ENCODE data around the gene RTN1.

Gene RTN1

DNA sequence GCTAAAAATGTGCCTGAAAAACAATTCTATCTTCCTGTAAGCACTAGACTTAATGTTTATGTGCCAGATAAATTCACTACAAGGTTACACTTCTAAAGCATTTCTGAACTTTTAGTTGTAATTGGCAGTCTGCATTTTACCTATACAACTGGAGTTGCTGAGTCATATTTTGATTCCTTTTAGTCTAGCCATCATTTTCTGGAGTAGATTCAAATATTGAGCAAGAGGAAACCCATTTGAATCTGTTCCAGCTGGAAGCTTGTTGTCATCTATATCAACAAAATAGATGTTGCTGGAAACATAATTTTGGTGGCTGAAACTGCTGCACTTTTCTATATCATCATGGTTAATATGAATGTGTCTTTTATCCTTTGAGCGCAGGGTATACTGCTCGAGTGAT lies 171.8 kb downstream of the RTN1 start:
- Histone ChIP-seq H3K4me3 (ENCODE audit: low read depth, low read length) (no peak overlapping the region), H3K9me3 (ENCODE audit: control insufficient read depth, insufficient read depth, low read length) (no peaks in the 10 kb centered on the region), H3K27ac (ENCODE audit: low read depth, low read length) (no peak overlapping the region), H3K36me3 (ENCODE audit: control insufficient read depth, insufficient read depth, low read length) (no peaks in the 10 kb centered on the region), H3K9ac (ENCODE audit: low read depth, low read length) (no peak overlapping the region), H3K4me1 (ENCODE audit: control insufficient read depth, insufficient read depth, low read length) (no peaks in the 10 kb centered on the region), H3K27me3 (ENCODE audit: control insufficient read depth, insufficient read depth, low read length) (no peaks in the 10 kb centered on the region)

DNA sequence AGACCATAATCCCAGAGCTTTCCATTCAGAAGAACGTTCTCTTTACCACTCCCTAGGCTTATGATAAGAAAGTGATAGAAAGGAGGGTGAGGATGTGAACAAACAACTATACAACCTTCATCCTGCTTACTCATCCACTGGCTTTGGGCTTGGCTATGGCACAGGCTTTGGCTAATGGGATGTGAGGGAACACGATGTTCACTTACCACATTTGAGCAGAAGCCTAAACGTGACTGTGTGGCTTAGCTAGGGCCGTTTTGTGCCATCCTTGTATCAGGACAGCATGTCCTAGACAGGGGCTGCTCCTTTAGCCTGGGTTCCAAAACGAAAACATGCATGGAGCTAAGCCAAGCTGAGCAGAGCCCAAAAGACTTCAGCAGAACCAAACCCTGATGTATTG lies 175.4 kb downstream of the RTN1 start:
- Histone ChIP-seq H3K9ac (ENCODE audit: low read depth, low read length) (no peak overlapping the region), H3K27ac (ENCODE audit: low read depth, low read length) (no peak overlapping the region), H3K27me3 (ENCODE audit: control insufficient read depth, insufficient read depth, low read length) (no peaks in the 10 kb centered on the region), H3K36me3 (ENCODE audit: control insufficient read depth, insufficient read depth, low read length) (no peaks in the 10 kb centered on the region), H3K9me3 (ENCODE audit: control insufficient read depth, insufficient read depth, low read length) (no peaks in the 10 kb centered on the region), H3K4me1 (ENCODE audit: control insufficient read depth, insufficient read depth, low read length) (no peaks in the 10 kb centered on the region), H3K4me3 (ENCODE audit: low read depth, low read length) (no peak overlapping the region)

DNA sequence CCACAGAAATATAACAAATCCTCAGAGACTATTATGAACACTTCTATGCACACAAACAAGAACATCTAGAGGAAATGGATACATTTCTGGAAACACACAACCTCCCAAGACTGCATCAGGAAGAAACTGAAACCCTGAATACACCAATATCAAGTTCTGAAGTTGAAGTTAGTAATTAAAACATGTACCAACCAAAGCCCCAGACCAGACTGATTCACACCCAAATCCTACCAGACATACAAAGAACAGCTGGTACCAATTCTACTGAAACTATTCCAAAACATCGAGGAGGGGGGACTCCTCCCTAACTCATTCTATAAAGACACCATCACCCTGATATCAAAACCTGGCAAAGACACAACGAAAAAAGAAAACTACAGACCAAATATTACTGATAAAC lies 179.3 kb downstream of the RTN1 start:
- H3K9me3 ChIP-seq (ENCODE audit: control insufficient read depth, insufficient read depth, low read length), result no peaks in the 10 kb centered on the region
- no peak overlapping the region for H3K4me3 ChIP-seq (ENCODE audit: low read depth, low read length)
- H3K27ac ChIP-seq (ENCODE audit: low read depth, low read length), result no peak overlapping the region
- no peaks in the 10 kb centered on the region for H3K4me1 ChIP-seq (ENCODE audit: control insufficient read depth, insufficient read depth, low read length)
- no peak overlapping the region for H3K9ac ChIP-seq (ENCODE audit: low read depth, low read length)
- no peaks in the 10 kb centered on the region for H3K36me3 ChIP-seq (ENCODE audit: control insufficient read depth, insufficient read depth, low read length)
- H3K27me3 ChIP-seq (ENCODE audit: control insufficient read depth, insufficient read depth, low read length), result no peaks in the 10 kb centered on the region

DNA sequence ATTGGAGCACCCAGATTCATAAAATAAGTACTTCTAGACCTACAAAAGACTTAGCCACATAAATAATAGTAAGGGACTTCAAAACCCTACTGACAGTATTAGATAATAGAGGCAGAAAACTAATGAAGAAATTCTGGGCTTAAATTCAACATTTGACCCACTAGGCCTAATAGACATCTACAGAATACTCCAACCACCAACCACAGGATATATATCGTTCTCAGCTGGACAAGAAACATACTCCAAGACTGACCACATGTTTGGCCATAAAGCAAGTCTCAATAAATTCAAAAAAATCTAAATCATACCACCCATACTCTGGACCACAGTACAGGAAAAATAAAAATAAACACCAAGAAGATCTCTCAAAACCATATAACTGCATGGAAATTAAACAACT lies 180.2 kb downstream of the RTN1 start:
- Histone ChIP-seq H3K36me3 (ENCODE audit: control insufficient read depth, insufficient read depth, low read length) (no peaks in the 10 kb centered on the region), H3K27me3 (ENCODE audit: control insufficient read depth, insufficient read depth, low read length) (no peaks in the 10 kb centered on the region), H3K27ac (ENCODE audit: low read depth, low read length) (no peak overlapping the region), H3K4me3 (ENCODE audit: low read depth, low read length) (no peak overlapping the region), H3K4me1 (ENCODE audit: control insufficient read depth, insufficient read depth, low read length) (no peaks in the 10 kb centered on the region), H3K9me3 (ENCODE audit: control insufficient read depth, insufficient read depth, low read length) (no peaks in the 10 kb centered on the region), H3K9ac (ENCODE audit: low read depth, low read length) (no peak overlapping the region)

DNA sequence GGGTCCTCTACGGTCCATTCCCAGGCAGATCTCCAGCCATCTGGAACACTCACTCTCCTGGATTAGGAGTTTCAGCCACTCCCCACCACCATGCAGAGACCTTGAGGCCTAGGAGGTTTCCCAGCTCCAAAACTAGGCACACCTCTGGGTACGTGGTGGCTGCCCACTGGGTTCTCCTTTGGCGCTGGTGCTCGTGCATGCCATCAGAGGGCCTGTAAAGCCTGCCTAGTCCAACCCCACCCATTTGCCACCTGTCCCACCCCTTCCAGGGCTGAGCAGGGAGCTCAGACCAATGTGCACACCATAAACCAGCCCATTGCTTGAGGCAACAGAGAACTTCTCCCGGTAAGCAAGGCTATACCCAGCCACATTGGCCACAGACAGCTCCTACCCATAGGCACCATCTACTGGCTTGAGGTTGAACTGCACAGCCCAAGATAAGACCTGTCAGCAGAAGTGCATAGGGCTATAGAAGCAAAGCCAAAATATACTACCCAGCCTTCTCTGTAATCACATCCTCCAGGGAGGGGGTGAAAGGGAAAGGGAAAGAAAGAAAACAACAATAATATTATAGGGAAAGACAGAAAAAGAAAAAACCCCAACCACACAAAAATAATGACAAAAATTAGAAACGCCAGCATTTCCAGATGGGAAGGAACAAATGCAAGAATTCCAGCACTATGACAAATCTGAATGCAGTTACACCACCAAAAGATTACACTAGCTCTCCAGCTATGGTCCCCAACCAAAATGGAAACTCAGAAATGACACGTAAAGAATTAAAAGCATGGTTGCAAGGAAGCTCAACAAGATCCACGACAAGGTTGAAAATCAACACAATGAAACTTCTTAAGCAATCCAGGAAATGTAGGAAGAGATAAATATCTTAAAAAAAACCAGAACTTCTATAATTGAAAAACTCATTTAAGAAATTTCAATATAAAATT lies 182.1 kb downstream of the RTN1 start:
- Histone ChIP-seq H3K4me3 (ENCODE audit: low read depth, low read length) (no peak overlapping the region), H3K4me1 (ENCODE audit: control insufficient read depth, insufficient read depth, low read length) (no peaks in the 10 kb centered on the region), H3K27ac (ENCODE audit: low read depth, low read length) (no peak overlapping the region), H3K9me3 (ENCODE audit: control insufficient read depth, insufficient read depth, low read length) (no peaks in the 10 kb centered on the region), H3K27me3 (ENCODE audit: control insufficient read depth, insufficient read depth, low read length) (no peaks in the 10 kb centered on the region), H3K36me3 (ENCODE audit: control insufficient read depth, insufficient read depth, low read length) (no peaks in the 10 kb centered on the region), H3K9ac (ENCODE audit: low read depth, low read length) (no peak overlapping the region)

DNA sequence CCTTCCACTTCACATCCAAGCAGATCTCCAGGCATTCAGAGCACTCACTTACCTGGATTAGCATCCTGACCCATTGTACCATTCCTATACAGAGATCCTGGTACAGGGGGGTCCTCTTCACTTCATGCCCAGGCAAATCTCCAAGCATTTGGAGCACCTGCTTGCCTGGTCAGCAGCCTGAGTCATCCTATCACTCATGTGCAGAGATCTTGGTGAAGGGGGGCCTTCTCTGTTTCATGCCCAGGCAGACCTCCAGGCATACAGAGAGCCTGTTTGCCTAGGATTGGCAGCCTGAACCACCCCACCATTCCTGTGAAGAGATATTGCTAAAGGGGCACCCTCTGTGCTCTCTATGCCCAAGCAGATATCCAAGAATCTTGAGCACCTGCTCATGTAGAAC lies 182.9 kb downstream of the RTN1 start:
- H3K27me3 ChIP-seq (ENCODE audit: control insufficient read depth, insufficient read depth, low read length), result no peaks in the 10 kb centered on the region
- no peaks in the 10 kb centered on the region for H3K36me3 ChIP-seq (ENCODE audit: control insufficient read depth, insufficient read depth, low read length)
- no peak overlapping the region for H3K9ac ChIP-seq (ENCODE audit: low read depth, low read length)
- H3K4me1 ChIP-seq (ENCODE audit: control insufficient read depth, insufficient read depth, low read length), result no peaks in the 10 kb centered on the region
- H3K4me3 ChIP-seq (ENCODE audit: low read depth, low read length), result no peak overlapping the region
- no peak overlapping the region for H3K27ac ChIP-seq (ENCODE audit: low read depth, low read length)
- H3K9me3 ChIP-seq (ENCODE audit: control insufficient read depth, insufficient read depth, low read length), result no peaks in the 10 kb centered on the region

DNA sequence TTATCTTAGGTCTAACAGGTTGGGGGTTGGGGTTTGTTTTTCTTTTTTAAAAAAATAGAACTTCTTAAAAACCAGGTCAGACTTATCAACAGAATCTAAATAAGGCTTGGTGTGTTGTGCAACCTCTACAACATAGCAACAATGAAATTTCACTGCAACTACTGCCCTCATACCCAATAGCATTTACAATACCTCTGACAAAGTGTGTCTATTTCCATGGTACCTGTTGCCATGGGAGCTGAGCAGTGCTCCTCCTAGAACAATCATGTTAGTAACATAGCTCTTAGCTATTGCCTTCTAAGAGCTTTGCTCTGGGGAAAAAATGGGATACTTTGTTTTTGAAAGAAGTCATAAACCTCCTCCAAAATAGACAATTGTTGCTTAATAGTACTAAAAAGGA lies 190.7 kb downstream of the RTN1 start:
- Histone ChIP-seq H3K36me3 (ENCODE audit: control insufficient read depth, insufficient read depth, low read length) (no peaks in the 10 kb centered on the region), H3K9me3 (ENCODE audit: control insufficient read depth, insufficient read depth, low read length) (no peaks in the 10 kb centered on the region), H3K27me3 (ENCODE audit: control insufficient read depth, insufficient read depth, low read length) (no peaks in the 10 kb centered on the region), H3K27ac (ENCODE audit: low read depth, low read length) (no peak overlapping the region), H3K9ac (ENCODE audit: low read depth, low read length) (no peak overlapping the region), H3K4me3 (ENCODE audit: low read depth, low read length) (no peak overlapping the region), H3K4me1 (ENCODE audit: control insufficient read depth, insufficient read depth, low read length) (no peaks in the 10 kb centered on the region)

DNA sequence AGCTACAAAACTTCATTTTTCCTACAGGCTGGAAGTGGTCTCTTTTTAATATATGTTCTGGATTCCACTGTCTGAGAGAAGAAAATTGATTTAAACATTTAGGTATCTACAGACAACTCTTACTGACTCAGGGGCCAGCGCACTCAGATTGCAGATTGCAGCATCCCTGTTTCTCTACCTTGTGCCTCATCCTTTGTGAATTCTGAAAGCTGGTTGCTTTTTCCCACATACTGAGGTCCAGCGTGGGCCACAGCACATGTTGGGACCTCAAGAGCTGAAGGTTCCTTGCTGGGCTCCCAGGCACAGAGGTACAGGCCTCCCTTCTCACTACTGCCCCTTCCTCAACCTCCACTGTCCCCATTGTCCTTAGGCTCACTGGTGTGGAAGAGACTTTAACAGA lies 192.2 kb downstream of the RTN1 start:
- Histone ChIP-seq H3K27ac (ENCODE audit: low read depth, low read length) (no peak overlapping the region), H3K4me1 (ENCODE audit: control insufficient read depth, insufficient read depth, low read length) (no peaks in the 10 kb centered on the region), H3K4me3 (ENCODE audit: low read depth, low read length) (no peak overlapping the region), H3K27me3 (ENCODE audit: control insufficient read depth, insufficient read depth, low read length) (no peaks in the 10 kb centered on the region), H3K9ac (ENCODE audit: low read depth, low read length) (no peak overlapping the region), H3K36me3 (ENCODE audit: control insufficient read depth, insufficient read depth, low read length) (no peaks in the 10 kb centered on the region), H3K9me3 (ENCODE audit: control insufficient read depth, insufficient read depth, low read length) (no peaks in the 10 kb centered on the region)

DNA sequence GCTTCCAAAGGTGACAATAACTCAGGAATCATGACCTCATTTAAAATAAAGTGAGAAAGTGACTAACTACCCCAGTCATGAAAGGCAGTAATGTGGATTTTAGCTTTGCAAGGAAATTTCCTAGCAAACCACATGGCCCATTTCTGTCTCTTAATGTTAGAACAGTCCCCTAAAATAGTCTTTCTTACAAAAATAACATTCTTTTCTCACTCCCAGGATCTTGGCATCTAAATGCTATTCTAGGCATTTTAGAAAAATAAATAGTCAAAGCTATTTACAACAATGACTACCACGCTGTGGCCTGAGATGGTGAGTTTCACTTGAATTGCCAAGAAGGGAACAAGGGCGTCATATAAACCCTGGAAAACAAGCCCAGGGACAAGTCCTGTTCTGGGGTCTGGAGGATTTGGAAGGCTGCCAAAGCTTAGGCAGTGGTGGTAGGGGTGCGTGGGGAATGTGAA lies 192.8 kb downstream of the RTN1 start:
- Histone ChIP-seq H3K9ac (ENCODE audit: low read depth, low read length) (no peak overlapping the region), H3K27ac (ENCODE audit: low read depth, low read length) (no peak overlapping the region), H3K36me3 (ENCODE audit: control insufficient read depth, insufficient read depth, low read length) (no peaks in the 10 kb centered on the region), H3K9me3 (ENCODE audit: control insufficient read depth, insufficient read depth, low read length) (no peaks in the 10 kb centered on the region), H3K4me3 (ENCODE audit: low read depth, low read length) (no peak overlapping the region), H3K27me3 (ENCODE audit: control insufficient read depth, insufficient read depth, low read length) (no peaks in the 10 kb centered on the region), H3K4me1 (ENCODE audit: control insufficient read depth, insufficient read depth, low read length) (no peaks in the 10 kb centered on the region)

DNA sequence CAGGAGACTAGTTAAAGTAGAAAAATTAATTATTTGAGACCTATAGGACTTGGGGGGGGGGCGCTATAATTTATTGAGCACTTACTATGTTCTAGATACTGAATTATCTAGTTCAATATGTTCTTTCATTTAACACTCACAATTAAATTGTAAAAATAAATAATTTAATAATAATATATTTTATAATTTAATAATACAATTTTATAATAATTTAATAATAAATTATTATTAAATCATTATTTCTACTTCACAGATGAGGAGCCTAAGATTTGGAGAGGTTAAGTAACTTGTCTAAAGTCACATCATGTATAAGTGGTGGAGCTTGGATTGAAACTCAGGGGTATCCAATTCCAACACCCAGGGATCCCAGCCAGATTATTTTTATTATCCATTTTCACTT lies 195.2 kb downstream of the RTN1 start:
- Histone ChIP-seq H3K27ac (ENCODE audit: low read depth, low read length) (no peak overlapping the region), H3K27me3 (ENCODE audit: control insufficient read depth, insufficient read depth, low read length) (no peaks in the 10 kb centered on the region), H3K4me1 (ENCODE audit: control insufficient read depth, insufficient read depth, low read length) (no peaks in the 10 kb centered on the region), H3K36me3 (ENCODE audit: control insufficient read depth, insufficient read depth, low read length) (no peaks in the 10 kb centered on the region), H3K4me3 (ENCODE audit: low read depth, low read length) (no peak overlapping the region), H3K9me3 (ENCODE audit: control insufficient read depth, insufficient read depth, low read length) (no peaks in the 10 kb centered on the region), H3K9ac (ENCODE audit: low read depth, low read length) (no peak overlapping the region)

DNA sequence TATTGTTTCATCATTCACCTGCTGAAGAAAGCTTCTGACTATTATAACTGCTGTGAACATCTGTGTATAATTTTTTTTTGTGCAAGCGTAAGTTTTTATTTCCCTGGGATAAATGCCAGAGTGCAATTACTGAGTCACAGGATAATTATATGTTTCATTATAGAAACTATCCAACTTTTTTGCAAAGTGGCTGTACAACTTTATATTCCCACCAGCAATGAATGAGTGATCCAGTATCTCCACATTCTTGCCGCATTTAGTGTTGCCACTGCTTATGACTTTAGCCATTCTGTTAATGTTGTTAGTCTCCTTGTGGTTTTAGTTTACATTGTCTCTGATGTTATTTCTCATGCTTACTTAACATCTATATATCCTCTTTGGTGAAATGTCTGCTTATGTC lies 205.8 kb downstream of the RTN1 start:
- H3K4me1 ChIP-seq (ENCODE audit: control insufficient read depth, insufficient read depth, low read length), result no peaks in the 10 kb centered on the region
- no peaks in the 10 kb centered on the region for H3K27me3 ChIP-seq (ENCODE audit: control insufficient read depth, insufficient read depth, low read length)

More for the DNA sequence above, 205.8 kb downstream of the RTN1 start:
- no peaks in the 10 kb centered on the region; the same call in 1 of the 2 replicates for H3K9me3 ChIP-seq (ENCODE audit: control insufficient read depth, insufficient read depth, low read length)
- H3K4me3 ChIP-seq (ENCODE audit: low read depth, low read length), result no peak overlapping the region
- H3K36me3 ChIP-seq (ENCODE audit: control insufficient read depth, insufficient read depth, low read length), result no peaks in the 10 kb centered on the region
- H3K27ac ChIP-seq (ENCODE audit: low read depth, low read length), result no peak overlapping the region
- H3K9ac ChIP-seq (ENCODE audit: low read depth, low read length), result no peak overlapping the region

All from HUES48 (cell line).